HL-60 (cell line): Measurements from ENCODE around the gene PPP1R14C.

Source experiments
- DNase-seq, 2 experiments: peaks; one replicate each; pipeline ENCODE4 v3.0.0-alpha.2; 2010 to 2020; ENCODE audit warnings: low read depth in 1 of 2, low spot score in 1 of 2
- H3K27ac ChIP-seq: fragments of 250-450 bp; sonication (Bioruptor Pico); replicated peaks from 2 replicates; pipeline ENCODE4 v1.5.1; 2020; ENCODE audit warnings: mild to moderate bottlenecking, moderate library complexity
- H3K27me3 ChIP-seq: fragments of 250-450 bp; sonication (Bioruptor Pico); 2 replicates; pipeline ENCODE4 v1.5.1; 2021; ENCODE audit warnings: mild to moderate bottlenecking, moderate library complexity; ENCODE audit not compliant: insufficient read depth, poor library complexity, severe bottlenecking
- H3K4me3 ChIP-seq: replicated peaks from 2 replicates; pipeline ENCODE4 v1.5.1; 2011; ENCODE audit warnings: mild to moderate bottlenecking, control low read depth, low read length; ENCODE audit not compliant: insufficient read depth
- GABPA ChIP-seq: IDR thresholded peaks from 2 replicates; pipeline ENCODE4 v1.6.1; 2012; ENCODE audit warnings: low read depth
- POLR2AphosphoS5 ChIP-seq: IDR thresholded peaks from 2 replicates; pipeline ENCODE4 v1.6.1; 2012; ENCODE audit warnings: low read depth
- SPI1 ChIP-seq: IDR thresholded peaks from 2 replicates; pipeline ENCODE4 v1.6.1; 2012; ENCODE audit warnings: low read depth, mild to moderate bottlenecking, borderline replicate concordance
- TF ChIP-seq, protein P1 (sequence below): IDR thresholded peaks from 2 replicates; pipeline ENCODE4 v1.6.1; 2012; ENCODE audit warnings: low read depth; ENCODE audit not compliant: insufficient replicate concordance
- TF ChIP-seq, protein P2 (sequence below): IDR thresholded peaks from one replicate; pipeline ENCODE4 v1.5.1; 2011; ENCODE audit warnings: low read length, control low read depth, inconsistent platforms; ENCODE audit not compliant: insufficient read depth

PPP1R14C gene

DNA sequence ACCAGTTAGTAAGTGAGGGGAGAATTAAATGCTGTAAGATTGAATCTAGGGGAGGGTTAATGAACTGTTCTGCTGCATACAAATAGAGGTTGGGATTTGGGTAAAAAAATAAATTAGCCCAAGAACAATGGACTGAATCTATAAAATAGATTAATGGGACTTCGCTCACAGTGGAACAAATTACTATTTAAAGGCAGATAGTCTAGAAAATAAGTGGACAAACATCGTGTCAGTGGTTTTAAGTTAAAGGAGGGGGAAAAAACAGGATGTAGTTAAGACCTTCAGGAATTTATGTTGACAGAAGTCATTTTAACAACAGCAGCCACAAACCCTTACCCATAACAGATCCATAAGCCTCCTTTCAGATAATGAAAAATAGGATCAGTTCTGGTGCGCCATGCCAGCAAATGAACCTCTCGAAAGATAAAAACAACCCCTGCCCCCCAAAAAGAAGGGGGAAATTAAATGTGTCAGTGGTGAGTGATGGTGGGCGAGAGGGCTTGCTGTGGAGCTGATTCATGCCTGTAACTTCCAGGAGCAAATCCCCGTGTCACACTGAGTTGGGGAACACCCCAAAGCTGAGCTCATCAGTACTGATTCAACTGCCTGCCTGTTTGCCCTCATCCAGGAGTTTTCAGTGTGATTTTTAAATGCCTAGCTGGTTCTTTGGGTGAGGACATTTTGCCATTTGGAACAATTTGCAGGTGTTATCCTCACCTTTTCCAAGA is 86.8 kb downstream of the PPP1R14C start:
- Histone ChIP-seq H3K27ac (no peak overlapping the region), H3K4me3 (no peak overlapping the region), H3K27me3 (no peaks in the 10 kb centered on the region)
- no peak for DNase-seq
- TF ChIP-seq GABPA (no peak), POLR2AphosphoS5 (no peak), SPI1 (no peak)
- TF ChIP-seq, protein P1, sequence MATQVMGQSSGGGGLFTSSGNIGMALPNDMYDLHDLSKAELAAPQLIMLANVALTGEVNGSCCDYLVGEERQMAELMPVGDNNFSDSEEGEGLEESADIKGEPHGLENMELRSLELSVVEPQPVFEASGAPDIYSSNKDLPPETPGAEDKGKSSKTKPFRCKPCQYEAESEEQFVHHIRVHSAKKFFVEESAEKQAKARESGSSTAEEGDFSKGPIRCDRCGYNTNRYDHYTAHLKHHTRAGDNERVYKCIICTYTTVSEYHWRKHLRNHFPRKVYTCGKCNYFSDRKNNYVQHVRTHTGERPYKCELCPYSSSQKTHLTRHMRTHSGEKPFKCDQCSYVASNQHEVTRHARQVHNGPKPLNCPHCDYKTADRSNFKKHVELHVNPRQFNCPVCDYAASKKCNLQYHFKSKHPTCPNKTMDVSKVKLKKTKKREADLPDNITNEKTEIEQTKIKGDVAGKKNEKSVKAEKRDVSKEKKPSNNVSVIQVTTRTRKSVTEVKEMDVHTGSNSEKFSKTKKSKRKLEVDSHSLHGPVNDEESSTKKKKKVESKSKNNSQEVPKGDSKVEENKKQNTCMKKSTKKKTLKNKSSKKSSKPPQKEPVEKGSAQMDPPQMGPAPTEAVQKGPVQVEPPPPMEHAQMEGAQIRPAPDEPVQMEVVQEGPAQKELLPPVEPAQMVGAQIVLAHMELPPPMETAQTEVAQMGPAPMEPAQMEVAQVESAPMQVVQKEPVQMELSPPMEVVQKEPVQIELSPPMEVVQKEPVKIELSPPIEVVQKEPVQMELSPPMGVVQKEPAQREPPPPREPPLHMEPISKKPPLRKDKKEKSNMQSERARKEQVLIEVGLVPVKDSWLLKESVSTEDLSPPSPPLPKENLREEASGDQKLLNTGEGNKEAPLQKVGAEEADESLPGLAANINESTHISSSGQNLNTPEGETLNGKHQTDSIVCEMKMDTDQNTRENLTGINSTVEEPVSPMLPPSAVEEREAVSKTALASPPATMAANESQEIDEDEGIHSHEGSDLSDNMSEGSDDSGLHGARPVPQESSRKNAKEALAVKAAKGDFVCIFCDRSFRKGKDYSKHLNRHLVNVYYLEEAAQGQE, result no peak
- TF ChIP-seq, protein P2, sequence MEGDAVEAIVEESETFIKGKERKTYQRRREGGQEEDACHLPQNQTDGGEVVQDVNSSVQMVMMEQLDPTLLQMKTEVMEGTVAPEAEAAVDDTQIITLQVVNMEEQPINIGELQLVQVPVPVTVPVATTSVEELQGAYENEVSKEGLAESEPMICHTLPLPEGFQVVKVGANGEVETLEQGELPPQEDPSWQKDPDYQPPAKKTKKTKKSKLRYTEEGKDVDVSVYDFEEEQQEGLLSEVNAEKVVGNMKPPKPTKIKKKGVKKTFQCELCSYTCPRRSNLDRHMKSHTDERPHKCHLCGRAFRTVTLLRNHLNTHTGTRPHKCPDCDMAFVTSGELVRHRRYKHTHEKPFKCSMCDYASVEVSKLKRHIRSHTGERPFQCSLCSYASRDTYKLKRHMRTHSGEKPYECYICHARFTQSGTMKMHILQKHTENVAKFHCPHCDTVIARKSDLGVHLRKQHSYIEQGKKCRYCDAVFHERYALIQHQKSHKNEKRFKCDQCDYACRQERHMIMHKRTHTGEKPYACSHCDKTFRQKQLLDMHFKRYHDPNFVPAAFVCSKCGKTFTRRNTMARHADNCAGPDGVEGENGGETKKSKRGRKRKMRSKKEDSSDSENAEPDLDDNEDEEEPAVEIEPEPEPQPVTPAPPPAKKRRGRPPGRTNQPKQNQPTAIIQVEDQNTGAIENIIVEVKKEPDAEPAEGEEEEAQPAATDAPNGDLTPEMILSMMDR, result no peak

- no peaks in the 10 kb centered on the region for H3K27me3 ChIP-seq
- no peak for DNase-seq
- no peak overlapping the region for H3K4me3 ChIP-seq
- no peak overlapping the region for H3K27ac ChIP-seq
- no peak for TF ChIP-seq POLR2AphosphoS5
- TF ChIP-seq GABPA, result no peak
- no peak for TF ChIP-seq SPI1
These were observed 87.3 kb downstream of the PPP1R14C start for GRCh38 chr6:150230164-150230561.

- Histone ChIP-seq H3K27ac (no peak overlapping the region), H3K27me3 (no peaks in the 10 kb centered on the region), H3K4me3 (no peak overlapping the region)
- no peak for DNase-seq
- no peak for TF ChIP-seq GABPA
- TF ChIP-seq, protein P1, result no peak
- no peak for TF ChIP-seq POLR2AphosphoS5
- TF ChIP-seq SPI1, result no peak
- TF ChIP-seq, protein P2, result no peak
These were observed 88.1 kb downstream of the PPP1R14C start for GRCh38 chr6:150230832-150231524.

DNA sequence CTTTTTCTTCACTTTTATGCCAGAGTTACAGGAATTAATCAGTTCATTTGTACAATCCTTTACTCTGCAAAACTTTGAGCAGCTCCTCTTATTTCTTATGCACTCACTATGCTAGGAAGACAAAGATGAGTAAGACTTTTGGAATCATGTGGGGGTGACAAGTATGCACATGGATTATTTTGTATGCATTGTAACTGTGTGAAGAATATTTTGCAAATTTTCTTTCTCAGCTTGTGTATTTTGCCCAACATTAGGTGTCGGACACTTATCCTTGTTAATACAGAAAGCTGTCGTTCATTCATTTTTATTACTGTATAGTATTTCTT is 88.6 kb downstream of the PPP1R14C start:
- TF ChIP-seq, protein P1, result no peak
- TF ChIP-seq SPI1, result no peak
- no peak overlapping the region for H3K27ac ChIP-seq
- H3K4me3 ChIP-seq, result no peak overlapping the region
- no peaks in the 10 kb centered on the region for H3K27me3 ChIP-seq
- DNase-seq, result no peak
